Activated CD4-positive, alpha-beta memory T cell treated with anti-CD3 and anti-CD28 coated beads, Interleukin-2, amount 10 ng/mL, durations not matched to agents 7 days and 5 days (primary cell): ENCODE measurements around the gene KRTAP9-6. TPM values are rescaled to one million over a fixed set of nuclear protein-coding genes. Genes with fewer than 3 reads are reported as not detected.

ENCODE experiments used
- CTCF ChIA-PET: fragments of 350-600 bp; sonication (Branson Sonifier 250); formaldehyde crosslinking; loops from one replicate; lab custom pipeline; 2021; ENCODE audit warnings: antibody characterized with exemption, inconsistent platforms; lab: Charles Lee
- POLR2A ChIA-PET: fragments of 350-600 bp; sonication (Branson Sonifier 250); formaldehyde crosslinking; loops from one replicate; lab custom pipeline; 2021; ENCODE audit warnings: antibody characterized with exemption; lab: Charles Lee
- DNase-seq: peaks from one replicate; pipeline ENCODE4 v3.0.0-alpha.2; 2020
- H3K27ac Mint-ChIP-seq: one replicate; pipeline ENCODE4 v1.8.0; 2021; ENCODE audit warnings: mild to moderate bottlenecking, mixed read lengths
- H3K27me3 Mint-ChIP-seq: one replicate; pipeline ENCODE4 v1.8.0; 2021; ENCODE audit warnings: mixed read lengths
- H3K36me3 Mint-ChIP-seq: one replicate; pipeline ENCODE4 v1.8.0; 2021; ENCODE audit warnings: low read depth, mixed read lengths
- H3K4me1 Mint-ChIP-seq: one replicate; pipeline ENCODE4 v1.8.0; 2021; ENCODE audit warnings: mixed read lengths
- H3K4me3 Mint-ChIP-seq: one replicate; pipeline ENCODE4 v1.8.0; 2021; ENCODE audit warnings: mild to moderate bottlenecking, mixed read lengths
- H3K9me3 Mint-ChIP-seq: one replicate; pipeline ENCODE4 v1.8.0; 2021; ENCODE audit warnings: mixed read lengths
- total RNA-seq, 2 experiments: library from RNA; stranded (reverse); gene quantifications; one replicate each; pipeline ENCODE4 v1.2.3, GENCODE V29; 2021

KRTAP9-6 gene
- total RNA-seq, 2 experiments from 2014 or later: not detected

- ChIA-PET CTCF (no interaction called here), POLR2A (no interaction called here)
- Mint-ChIP-seq H3K27ac (no peak overlapping the region), H3K27me3 (peaks cover 6% of the 10 kb centered on the region), H3K4me3 (no peak overlapping the region), H3K9me3 (no peaks in the 10 kb centered on the region), H3K36me3 (no peaks in the 10 kb centered on the region), H3K4me1 (peaks cover 44% of the 10 kb centered on the region)
- DNase-seq: no peak
These were observed 45.9 kb downstream of the KRTAP9-6 start for GRCh38 chr17:41311111-41311510.

DNA sequence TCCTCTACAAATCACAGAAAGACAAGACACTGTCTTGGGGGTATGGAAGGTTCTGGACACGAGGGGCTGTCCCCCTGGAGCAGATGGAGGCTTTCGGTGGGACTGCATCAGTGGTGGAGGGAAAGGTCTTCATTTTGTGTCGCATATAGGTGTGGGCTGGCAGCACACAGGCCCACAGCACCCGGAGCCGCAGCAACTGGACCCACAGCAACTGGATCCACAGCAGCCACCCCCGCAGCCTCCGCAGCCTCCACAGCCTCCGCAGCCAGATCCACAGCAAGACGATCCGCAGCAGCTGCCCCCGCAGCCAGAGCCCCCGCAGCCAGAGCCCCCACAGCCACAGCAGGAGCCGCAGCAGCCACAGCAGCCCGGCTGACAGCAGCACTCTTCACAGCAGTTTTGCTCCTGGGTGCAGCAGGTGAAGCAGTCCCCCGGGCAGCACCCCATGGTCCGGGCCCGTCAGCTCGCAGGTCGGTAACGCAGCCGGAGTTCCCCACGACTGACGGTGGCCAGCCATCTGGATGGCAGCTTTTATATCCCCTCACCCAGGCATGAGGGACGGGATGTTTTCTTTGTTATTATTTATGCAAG, 50.1 kb downstream of the KRTAP9-6 start, which contains the start of gene KRTAP17-1:
TSS of gene KRTAP17-1 (minus strand) at position 507 of the 591 bp plus-strand sequence. CDS start at position 447, 60 bp downstream.
- no peak within 1 kb of the TSS for H3K4me3 Mint-ChIP-seq
- CTCF ChIA-PET: no interaction called here
- H3K27ac Mint-ChIP-seq: no peak within 1 kb of the TSS
- POLR2A ChIA-PET: no interaction called here
- H3K4me1 Mint-ChIP-seq: peaks cover 10% of the 10 kb centered on the region
- DNase-seq: no peak
- H3K9me3 Mint-ChIP-seq: peaks cover 4% of the 10 kb centered on the region
- H3K27me3 Mint-ChIP-seq: peaks cover 11% of the 10 kb centered on the region
- H3K36me3 Mint-ChIP-seq: no peaks in the 10 kb centered on the region

Other genes with a start within 250 kb of the KRTAP9-6 start
- gene KRTAP1-5, start 238.2 kb upstream of the KRTAP9-6 start, total RNA-seq: not detected
- gene KRTAP1-4, start 235.2 kb upstream of the KRTAP9-6 start, total RNA-seq: not detected
- gene KRTAP1-3, start 230.5 kb upstream of the KRTAP9-6 start, total RNA-seq: not detected
- gene KRTAP1-1, start 223.9 kb upstream of the KRTAP9-6 start, total RNA-seq: not detected
- gene KRTAP2-1, start 218.1 kb upstream of the KRTAP9-6 start, total RNA-seq: not detected
- gene KRTAP2-2, start 210.1 kb upstream of the KRTAP9-6 start, total RNA-seq: not detected
- not detected for gene KRTAP2-3, start 205.3 kb upstream of the KRTAP9-6 start, total RNA-seq
- not detected for gene KRTAP2-4, start 199.5 kb upstream of the KRTAP9-6 start, total RNA-seq
- not detected for gene KRTAP4-7, start 181.2 kb upstream of the KRTAP9-6 start, total RNA-seq
- not detected for gene KRTAP4-8, start 167.2 kb upstream of the KRTAP9-6 start, total RNA-seq
- not detected for gene KRTAP4-16, start 163.2 kb upstream of the KRTAP9-6 start, total RNA-seq
- not detected for gene KRTAP4-9, start 160.0 kb upstream of the KRTAP9-6 start, total RNA-seq
- not detected for gene KRTAP4-11, start 147.0 kb upstream of the KRTAP9-6 start, total RNA-seq
- not detected for gene KRTAP4-12, start 141.2 kb upstream of the KRTAP9-6 start, total RNA-seq
- gene KRTAP4-6, start 124.8 kb upstream of the KRTAP9-6 start, total RNA-seq: not detected
- not detected for gene KRTAP4-5, start 115.6 kb upstream of the KRTAP9-6 start, total RNA-seq
- gene KRTAP4-4, start 104.6 kb upstream of the KRTAP9-6 start, total RNA-seq: not detected
- gene KRTAP4-3, start 97.2 kb upstream of the KRTAP9-6 start, total RNA-seq: not detected
- not detected for gene KRTAP4-2, start 87.2 kb upstream of the KRTAP9-6 start, total RNA-seq
- not detected for gene KRTAP4-1, start 80.5 kb upstream of the KRTAP9-6 start, total RNA-seq
- not detected for gene KRTAP9-1, start 75.5 kb upstream of the KRTAP9-6 start, total RNA-seq
- not detected for gene KRTAP9-2, start 38.7 kb upstream of the KRTAP9-6 start, total RNA-seq
- not detected for gene KRTAP9-3, start 32.9 kb upstream of the KRTAP9-6 start, total RNA-seq
- gene KRTAP9-8, start 27.4 kb upstream of the KRTAP9-6 start, total RNA-seq: not detected
- gene KRTAP9-4, start 15.7 kb upstream of the KRTAP9-6 start, total RNA-seq: not detected
- not detected for gene KRTAP9-9, start 10.0 kb upstream of the KRTAP9-6 start, total RNA-seq
- gene KRTAP9-7, start 10.3 kb downstream of the KRTAP9-6 start, total RNA-seq: not detected
- not detected for gene KRTAP29-1, start 37.5 kb downstream of the KRTAP9-6 start, total RNA-seq
- under 1 TPM in 1 of 2 experiments, not detected in 1; 0.13 TPM for gene KRTAP16-1, start 43.9 kb downstream of the KRTAP9-6 start, total RNA-seq
- gene KRTAP17-1, start 50.3 kb downstream of the KRTAP9-6 start, total RNA-seq: not detected
- not detected for gene KRT33A, start 85.5 kb downstream of the KRTAP9-6 start, total RNA-seq
- gene KRT33B, start 104.4 kb downstream of the KRTAP9-6 start, total RNA-seq: not detected
- not detected for gene KRT34, start 116.9 kb downstream of the KRTAP9-6 start, total RNA-seq
- not detected for gene KRT31, start 132.2 kb downstream of the KRTAP9-6 start, total RNA-seq
- gene KRT37, start 159.2 kb downstream of the KRTAP9-6 start, total RNA-seq: not detected
- not detected for gene KRT38, start 175.6 kb downstream of the KRTAP9-6 start, total RNA-seq
- not detected for gene KRT32, start 202.0 kb downstream of the KRTAP9-6 start, total RNA-seq
- gene KRT35, start 215.8 kb downstream of the KRTAP9-6 start, total RNA-seq: not detected
- not detected for gene KRT36, start 224.5 kb downstream of the KRTAP9-6 start, total RNA-seq
- gene KRT13, start 240.2 kb downstream of the KRTAP9-6 start, total RNA-seq: not detected